Mesenchymal stem cell (in vitro differentiated cells and primary cell): ENCODE data around the gene DDX42.

Source experiments
- DNase-seq: peaks from one replicate; pipeline ENCODE4 v3.0.0-alpha.2; 2013
- H2AFZ ChIP-seq: one replicate; pipeline ENCODE4 v1.6.1; 2013; ENCODE audit warnings: low read depth, mild to moderate bottlenecking, control low read depth, inconsistent platforms, low read length, moderate library complexity
- H2AK5ac ChIP-seq: 2 replicates; pipeline ENCODE4 v1.6.1; 2013; ENCODE audit warnings: low read length, moderate library complexity, mild to moderate bottlenecking, inconsistent platforms; ENCODE audit not compliant: severe bottlenecking
- H2BK120ac ChIP-seq: one replicate; pipeline ENCODE4 v1.6.1; 2013; ENCODE audit warnings: low read depth, mild to moderate bottlenecking, inconsistent platforms, low read length, moderate library complexity
- H2BK12ac ChIP-seq, 2 experiments: one replicate each; pipeline ENCODE4 v1.6.1; 2013; ENCODE audit warnings: inconsistent platforms in 2 of 2, low read length in 2 of 2, mild to moderate bottlenecking in 2 of 2, moderate library complexity in 2 of 2, control low read depth in 1 of 2
- H2BK15ac ChIP-seq: one replicate; pipeline ENCODE4 v1.6.1; 2013; ENCODE audit warnings: mild to moderate bottlenecking, low read depth, inconsistent platforms; ENCODE audit not compliant: poor library complexity, severe bottlenecking
- H2BK5ac ChIP-seq: 2 replicates; pipeline ENCODE4 v1.6.1; 2013; ENCODE audit warnings: low read depth, mild to moderate bottlenecking, low read length, control low read depth, inconsistent platforms; ENCODE audit not compliant: poor library complexity, severe bottlenecking
- H3K14ac ChIP-seq, 2 experiments: one replicate each; pipeline ENCODE4 v1.6.1; 2013; ENCODE audit warnings: inconsistent platforms in 2 of 2, low read length in 2 of 2, control low read depth in 1 of 2, mild to moderate bottlenecking in 1 of 2, moderate library complexity in 1 of 2
- H3K18ac ChIP-seq, 2 experiments: one replicate each; pipeline ENCODE4 v1.6.1; 2013; ENCODE audit warnings: inconsistent platforms in 2 of 2, low read length in 2 of 2, control low read depth in 1 of 2, low read depth in 1 of 2, mild to moderate bottlenecking in 1 of 2
- H3K23ac ChIP-seq, 2 experiments: one replicate each; pipeline ENCODE4 v1.6.1; 2013; ENCODE audit warnings: inconsistent platforms in 2 of 2, low read length in 2 of 2, mild to moderate bottlenecking in 2 of 2, moderate library complexity in 2 of 2, control low read depth in 1 of 2
- H3K27ac ChIP-seq: 2 replicates; pipeline ENCODE4 v1.5.1; 2013; ENCODE audit warnings: mild to moderate bottlenecking, moderate library complexity, low read length, control low read depth, inconsistent platforms; ENCODE audit not compliant: poor library complexity, severe bottlenecking
- H3K27me3 ChIP-seq, 2 experiments: 2 replicates each; pipeline versions ENCODE4 v1.6.1 to v1.7.0; 2013; ENCODE audit warnings: low read length in 2 of 2, mild to moderate bottlenecking in 2 of 2, moderate library complexity in 2 of 2, control low read depth in 1 of 2, inconsistent platforms in 1 of 2; ENCODE audit not compliant: control insufficient read depth in 1 of 2, insufficient read depth in 1 of 2
- H3K36me3 ChIP-seq, 2 experiments: 2 replicates each; pipeline versions ENCODE4 v1.6.1 to v1.7.0; 2013; ENCODE audit warnings: low read length in 2 of 2, control low read depth in 1 of 2, inconsistent platforms in 1 of 2, low read depth in 1 of 2, mild to moderate bottlenecking in 1 of 2; ENCODE audit not compliant: insufficient read depth in 2 of 2, control insufficient read depth in 1 of 2
- H3K4ac ChIP-seq, 2 experiments: one replicate each; pipeline ENCODE4 v1.6.1; 2013; ENCODE audit warnings: inconsistent platforms in 2 of 2, low read length in 2 of 2, mild to moderate bottlenecking in 2 of 2, moderate library complexity in 2 of 2, control low read depth in 1 of 2, low read depth in 1 of 2
- H3K4me1 ChIP-seq: 2 replicates; pipeline ENCODE4 v1.6.1; 2013; ENCODE audit warnings: low read depth, low read length, control low read depth; ENCODE audit not compliant: control insufficient read depth, insufficient read depth
- H3K4me2 ChIP-seq: 2 replicates; pipeline ENCODE4 v1.6.1; 2013; ENCODE audit warnings: low read length, mild to moderate bottlenecking, inconsistent platforms; ENCODE audit not compliant: poor library complexity, severe bottlenecking
- H3K4me3 ChIP-seq, 2 experiments: 2 replicates each; pipeline versions ENCODE4 v1.5.1 to v1.7.0; 2013; ENCODE audit warnings: low read length in 2 of 2, mild to moderate bottlenecking in 2 of 2, control low read depth in 1 of 2, low read depth in 1 of 2; ENCODE audit not compliant: insufficient read depth in 1 of 2
- H3K79me1 ChIP-seq: replicated peaks from 2 replicates; pipeline ENCODE4 v1.6.1; 2013; ENCODE audit warnings: mild to moderate bottlenecking, control low read depth, low read length, inconsistent platforms; ENCODE audit not compliant: poor library complexity, severe bottlenecking
- H3K9ac ChIP-seq: 2 replicates; pipeline ENCODE4 v1.7.0; 2013; ENCODE audit warnings: mild to moderate bottlenecking, low read length, moderate library complexity
- H3K9me3 ChIP-seq: 2 replicates; pipeline ENCODE4 v1.7.0; 2013; ENCODE audit warnings: mild to moderate bottlenecking, low read length; ENCODE audit not compliant: control insufficient read depth
- H4K8ac ChIP-seq: one replicate; pipeline ENCODE4 v1.6.1; 2013; ENCODE audit warnings: inconsistent platforms, mild to moderate bottlenecking, low read length, moderate library complexity
- H4K91ac ChIP-seq: one replicate; pipeline ENCODE4 v1.6.1; 2013; ENCODE audit warnings: mild to moderate bottlenecking, low read length, inconsistent platforms
- WGBS: methylation state at CpG from one replicate; pipeline ENCODE4 v1.1.7; 2013; ENCODE audit warnings: mixed read lengths; 5-methylcytosine and 5-hydroxymethylcytosine counted together

The DDX42 gene

DNA sequence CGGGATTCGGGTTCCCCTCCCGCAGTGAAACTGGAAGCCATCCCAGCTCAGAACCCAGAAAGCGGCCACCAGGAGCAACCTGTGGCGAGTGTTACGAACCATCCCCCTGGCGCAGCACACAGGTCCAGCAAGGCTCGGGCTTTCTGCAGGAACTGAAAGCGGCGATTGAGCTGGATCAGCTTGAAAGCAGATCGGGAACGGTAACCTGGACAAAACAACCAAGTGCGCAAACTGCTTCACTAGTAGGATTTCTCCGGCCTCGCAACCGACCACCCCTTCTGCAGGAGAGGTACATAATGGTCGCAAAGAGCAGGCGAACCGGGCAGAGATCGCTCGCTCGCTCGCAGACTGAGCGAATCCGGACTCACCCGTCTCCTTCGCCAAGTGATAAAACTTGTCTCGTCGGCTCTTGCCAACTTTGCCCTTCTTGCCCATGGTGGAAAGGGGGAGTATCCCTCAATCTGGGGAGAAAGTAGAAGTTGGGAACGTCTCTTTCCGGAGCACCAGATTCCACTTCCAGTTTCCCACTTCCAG lies 52.6 kb downstream of the DDX42 start:
- Histone ChIP-seq H2BK15ac (no peak overlapping the region), H2AK5ac (peak overlapping the region; percentile 8), H3K4ac (peak overlapping the region in 1 of 2 experiments; percentile 29), H3K4me1 (peaks cover 9% of the 10 kb centered on the region), H2BK12ac (no peak overlapping the region), H3K4me2 (peak overlapping the region; percentile 77), H3K18ac (peak overlapping the region in 1 of 2 experiments; percentile 73), H3K79me1 (peaks cover 36% of the 10 kb centered on the region), H4K91ac (no peak overlapping the region), H3K27ac (peak overlapping the region; percentile 91), H2BK120ac (no peak overlapping the region), H3K14ac (peak overlapping the region in 1 of 2 experiments; percentile 84), H3K9ac (peak overlapping the region; percentile 95), H2BK5ac (no peak overlapping the region), H3K4me3 (peak overlapping the region; percentile 94 to 97), H4K8ac (peak overlapping the region; percentile 33), H3K36me3 (peaks cover 57 to 76% of the 10 kb centered on the region in 2 experiments), H3K27me3 (no peaks in the 10 kb centered on the region), H3K23ac (peak overlapping the region in 1 of 2 experiments; percentile 92), H2AFZ (no peak overlapping the region), H3K9me3 (no peaks in the 10 kb centered on the region)
- DNase-seq = peak; percentile 74
- WGBS = under 1% methylated on average over 27 of the region's 31 CpGs

DNA sequence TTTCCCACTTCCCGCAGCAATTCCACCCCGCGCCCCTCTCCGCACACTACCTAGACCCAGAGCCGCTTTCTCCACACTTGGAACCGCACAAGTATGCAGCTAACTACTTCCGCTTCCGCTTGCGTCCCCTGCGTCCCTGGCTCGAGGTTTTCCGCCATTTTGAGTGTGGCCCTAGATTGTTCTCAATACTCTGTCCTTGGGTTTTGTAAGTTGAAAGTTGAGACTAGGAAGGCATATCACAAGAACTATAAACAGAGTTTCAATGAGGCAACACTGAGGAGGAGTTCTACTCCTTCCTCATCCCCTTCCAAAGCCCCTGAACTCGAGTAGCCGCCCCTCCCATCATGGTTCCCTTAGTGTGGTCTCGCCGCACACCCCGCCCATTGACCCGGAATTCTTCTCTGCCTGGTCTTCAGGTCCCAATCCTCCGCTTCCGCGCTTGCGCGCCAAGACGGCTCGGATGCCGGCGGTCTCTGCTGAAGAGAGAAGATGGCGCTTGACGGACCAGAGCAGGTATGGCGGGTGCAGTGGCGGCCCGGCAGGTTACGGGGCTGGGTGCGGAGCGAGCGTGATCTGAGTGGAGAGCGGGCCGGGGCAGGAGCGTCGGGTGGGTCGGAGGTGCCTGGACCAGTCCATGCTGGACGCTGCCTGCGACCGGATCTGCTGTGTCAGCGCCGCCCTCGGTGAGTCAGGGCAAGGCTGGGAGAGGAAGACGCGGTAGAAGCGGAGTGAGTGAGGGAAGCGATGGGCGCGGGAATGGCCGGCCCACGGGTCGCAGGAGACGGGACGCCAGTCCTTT lies 53.2 kb downstream of the DDX42 start, which contains the start of the genes FTSJ3 and PSMC5:
TSS of gene FTSJ3 (minus strand) at position 662 of the 799 bp plus-strand sequence. CDS start 761 bp downstream, outside the sequence.
TSS of gene PSMC5 (plus strand) at position 430 of the 799 bp plus-strand sequence. CDS start at position 490, 60 bp downstream.
- DNase-seq = peak; percentile 98
- Histone ChIP-seq H3K4ac (peak within 1 kb of the TSS; percentile 37 to 98), H3K36me3 (peaks cover 59 to 76% of the 10 kb centered on the region in 2 experiments), H3K4me1 (peaks cover 9% of the 10 kb centered on the region), H4K8ac (peak within 1 kb of the TSS; percentile 84), H2BK5ac (peak within 1 kb of the TSS; percentile 45), H3K9me3 (no peaks in the 10 kb centered on the region), H2BK12ac (peak within 1 kb of the TSS in 1 of 2 experiments; percentile 76), H3K27me3 (no peaks in the 10 kb centered on the region), H2BK15ac (no peak within 1 kb of the TSS), H2BK120ac (peak within 1 kb of the TSS; percentile 45), H4K91ac (peak within 1 kb of the TSS; percentile 91), H3K4me3 (peak within 1 kb of the TSS; percentile 94 to 97), H3K27ac (peak within 1 kb of the TSS; percentile 91), H2AK5ac (peak within 1 kb of the TSS; percentile 38), H3K79me1 (peaks cover 33% of the 10 kb centered on the region), H3K9ac (peak within 1 kb of the TSS; percentile 95), H3K23ac (peak within 1 kb of the TSS in 1 of 2 experiments; percentile 92), H3K18ac (peak within 1 kb of the TSS; percentile 88 to 99), H3K4me2 (peak within 1 kb of the TSS; percentile 89), H2AFZ (peak within 1 kb of the TSS; percentile 90), H3K14ac (peak within 1 kb of the TSS in 1 of 2 experiments; percentile 100)
- WGBS = under 1% methylated on average over 58 of the region's 58 CpGs

DNA sequence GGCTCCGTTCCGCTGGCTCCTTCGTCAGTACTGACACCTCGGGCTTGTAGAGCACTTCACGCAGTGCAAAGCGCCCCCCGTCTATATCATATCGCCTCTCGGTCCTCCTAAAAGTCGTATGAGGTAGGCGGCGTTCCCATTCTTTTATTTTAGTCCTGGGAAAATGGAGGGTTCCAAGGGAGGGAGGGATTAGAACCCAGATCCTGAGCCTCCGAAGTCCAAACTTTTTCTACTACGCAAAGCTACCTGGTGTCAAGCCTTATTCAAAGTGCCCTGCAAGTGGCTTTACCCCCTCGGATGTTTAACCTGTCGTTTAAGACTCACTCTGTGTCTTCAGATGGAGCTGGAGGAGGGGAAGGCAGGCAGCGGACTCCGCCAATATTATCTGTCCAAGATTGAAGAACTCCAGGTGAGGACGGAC lies 53.8 kb downstream of the DDX42 start:
- peak overlapping the region; percentile 91 for H4K91ac ChIP-seq
- H3K23ac ChIP-seq = peak overlapping the region in 1 of 2 experiments; percentile 9
- no peak overlapping the region for H2BK5ac ChIP-seq
- H3K18ac ChIP-seq = peak overlapping the region; percentile 88 to 99
- H2BK120ac ChIP-seq = no peak overlapping the region
- H3K4me1 ChIP-seq = peaks cover 9% of the 10 kb centered on the region
- peak overlapping the region; percentile 95 for H3K9ac ChIP-seq
- H3K14ac ChIP-seq = peak overlapping the region in 1 of 2 experiments; percentile 87
- peak overlapping the region; percentile 84 for H4K8ac ChIP-seq
- peak overlapping the region; percentile 38 for H2AK5ac ChIP-seq
- H3K4me3 ChIP-seq = peak overlapping the region; percentile 94 to 97
- no peak for DNase-seq
- peak overlapping the region; percentile 91 for H3K27ac ChIP-seq
- peaks cover 63 to 76% of the 10 kb centered on the region in 2 experiments for H3K36me3 ChIP-seq
- H2BK15ac ChIP-seq = no peak overlapping the region
- H3K9me3 ChIP-seq = no peaks in the 10 kb centered on the region
- peak overlapping the region in 1 of 2 experiments; percentile 98 for H3K4ac ChIP-seq
- peak overlapping the region in 1 of 2 experiments; percentile 76 for H2BK12ac ChIP-seq
- H3K27me3 ChIP-seq = no peaks in the 10 kb centered on the region
- WGBS = 3% methylated on average over 9 of the region's 19 CpGs
- H3K4me2 ChIP-seq = peak overlapping the region; percentile 89
- peak overlapping the region; percentile 90 for H2AFZ ChIP-seq
- peaks cover 35% of the 10 kb centered on the region for H3K79me1 ChIP-seq

DNA sequence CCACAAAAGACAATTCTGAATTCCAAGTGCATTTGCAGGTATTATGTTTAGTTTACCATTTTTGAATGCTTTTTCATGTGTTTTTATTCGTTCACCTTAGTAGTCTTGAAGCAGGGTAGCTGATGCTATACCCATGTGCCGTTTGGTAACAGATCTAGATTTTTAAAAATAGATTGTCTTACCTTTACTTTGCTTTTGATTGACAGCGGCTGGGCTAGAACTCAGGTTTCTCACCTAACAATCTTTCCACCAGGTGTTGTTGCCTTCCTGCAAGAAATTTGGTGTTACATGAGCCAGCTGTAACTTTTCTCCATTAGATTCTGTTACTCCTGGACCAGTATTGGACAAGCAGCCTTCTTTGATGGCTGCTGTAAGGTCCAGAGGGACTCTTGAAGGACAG lies 55.0 kb downstream of the DDX42 start:
- Histone ChIP-seq H3K4ac (no peak overlapping the region), H3K4me3 (peak overlapping the region in 1 of 2 experiments; percentile 97), H2BK12ac (no peak overlapping the region), H3K18ac (no peak overlapping the region), H3K79me1 (peaks cover 38% of the 10 kb centered on the region), H4K91ac (no peak overlapping the region), H3K4me1 (peaks cover 9% of the 10 kb centered on the region), H3K27ac (no peak overlapping the region), H3K36me3 (peaks cover 65 to 77% of the 10 kb centered on the region in 2 experiments), H4K8ac (no peak overlapping the region), H2BK5ac (no peak overlapping the region), H3K14ac (no peak overlapping the region), H2BK120ac (no peak overlapping the region), H3K9me3 (no peaks in the 10 kb centered on the region), H3K23ac (no peak overlapping the region), H3K9ac (peak overlapping the region; percentile 95), H2AFZ (no peak overlapping the region), H2BK15ac (no peak overlapping the region), H2AK5ac (no peak overlapping the region), H3K4me2 (no peak overlapping the region), H3K27me3 (no peaks in the 10 kb centered on the region)
- WGBS = 92% methylated on average over 3 of the region's 3 CpGs
- no peak for DNase-seq
